Epithelial cell of esophagus (primary cell): ENCODE measurements around the gene PSMD13.
"Not testable (repeated sequence)": the region's sequence is repeated elsewhere in the genome, so short reads cannot be mapped to it uniquely, and the experiment has no call there.

Source experiments
- DNase-seq: peaks from one replicate; pipeline ENCODE4 v3.0.0; 2010; ENCODE audit warnings: low read depth
- H3K4me3 ChIP-seq: 2 replicates; pipeline ENCODE4 v1.5.1; 2011; ENCODE audit warnings: mild to moderate bottlenecking, low read length, control low read depth
- TF ChIP-seq, protein P1 (sequence below): IDR thresholded peaks from 2 replicates; pipeline ENCODE4 v1.5.1; 2011; ENCODE audit warnings: low read depth, mild to moderate bottlenecking, low read length, control low read depth, inconsistent platforms; ENCODE audit not compliant: insufficient read depth; ENCODE audit errors: missing control alignments

PSMD13 gene

GRCh38 chr11:215581-216037 lies 21.2 kb upstream of the PSMD13 start:
- TF ChIP-seq, protein P1, sequence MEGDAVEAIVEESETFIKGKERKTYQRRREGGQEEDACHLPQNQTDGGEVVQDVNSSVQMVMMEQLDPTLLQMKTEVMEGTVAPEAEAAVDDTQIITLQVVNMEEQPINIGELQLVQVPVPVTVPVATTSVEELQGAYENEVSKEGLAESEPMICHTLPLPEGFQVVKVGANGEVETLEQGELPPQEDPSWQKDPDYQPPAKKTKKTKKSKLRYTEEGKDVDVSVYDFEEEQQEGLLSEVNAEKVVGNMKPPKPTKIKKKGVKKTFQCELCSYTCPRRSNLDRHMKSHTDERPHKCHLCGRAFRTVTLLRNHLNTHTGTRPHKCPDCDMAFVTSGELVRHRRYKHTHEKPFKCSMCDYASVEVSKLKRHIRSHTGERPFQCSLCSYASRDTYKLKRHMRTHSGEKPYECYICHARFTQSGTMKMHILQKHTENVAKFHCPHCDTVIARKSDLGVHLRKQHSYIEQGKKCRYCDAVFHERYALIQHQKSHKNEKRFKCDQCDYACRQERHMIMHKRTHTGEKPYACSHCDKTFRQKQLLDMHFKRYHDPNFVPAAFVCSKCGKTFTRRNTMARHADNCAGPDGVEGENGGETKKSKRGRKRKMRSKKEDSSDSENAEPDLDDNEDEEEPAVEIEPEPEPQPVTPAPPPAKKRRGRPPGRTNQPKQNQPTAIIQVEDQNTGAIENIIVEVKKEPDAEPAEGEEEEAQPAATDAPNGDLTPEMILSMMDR, result no peak
- H3K4me3 ChIP-seq, result no peak overlapping the region
- peak; percentile 64 for DNase-seq

GRCh38 chr11:216081-216974 lies 20.4 kb upstream of the PSMD13 start:
- TF ChIP-seq, protein P1, result no peak
- DNase-seq, result no peak
- no peak overlapping the region for H3K4me3 ChIP-seq

DNA sequence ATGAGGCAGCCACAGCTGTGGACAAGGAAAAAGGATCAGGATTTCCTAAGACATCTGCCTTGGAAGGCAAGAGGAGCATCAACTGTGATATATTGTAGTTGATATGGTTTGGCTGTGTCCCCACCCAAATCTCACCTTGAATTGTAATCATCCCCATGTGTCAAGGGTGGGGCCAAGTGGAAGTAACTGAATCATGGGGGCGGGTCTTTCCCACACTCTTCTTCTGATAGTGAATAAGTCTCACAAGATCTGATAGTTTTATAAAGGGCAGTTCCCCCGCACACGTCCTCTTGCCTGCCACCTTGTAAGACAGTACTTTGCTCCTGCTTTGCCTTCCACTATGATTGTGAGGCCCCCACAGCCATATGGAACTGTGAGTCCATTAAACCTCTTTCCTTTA lies 19.1 kb upstream of the PSMD13 start:
- H3K4me3 ChIP-seq, result no peak overlapping the region
- TF ChIP-seq, protein P1, result no peak
- peak; percentile 66 for DNase-seq

DNA sequence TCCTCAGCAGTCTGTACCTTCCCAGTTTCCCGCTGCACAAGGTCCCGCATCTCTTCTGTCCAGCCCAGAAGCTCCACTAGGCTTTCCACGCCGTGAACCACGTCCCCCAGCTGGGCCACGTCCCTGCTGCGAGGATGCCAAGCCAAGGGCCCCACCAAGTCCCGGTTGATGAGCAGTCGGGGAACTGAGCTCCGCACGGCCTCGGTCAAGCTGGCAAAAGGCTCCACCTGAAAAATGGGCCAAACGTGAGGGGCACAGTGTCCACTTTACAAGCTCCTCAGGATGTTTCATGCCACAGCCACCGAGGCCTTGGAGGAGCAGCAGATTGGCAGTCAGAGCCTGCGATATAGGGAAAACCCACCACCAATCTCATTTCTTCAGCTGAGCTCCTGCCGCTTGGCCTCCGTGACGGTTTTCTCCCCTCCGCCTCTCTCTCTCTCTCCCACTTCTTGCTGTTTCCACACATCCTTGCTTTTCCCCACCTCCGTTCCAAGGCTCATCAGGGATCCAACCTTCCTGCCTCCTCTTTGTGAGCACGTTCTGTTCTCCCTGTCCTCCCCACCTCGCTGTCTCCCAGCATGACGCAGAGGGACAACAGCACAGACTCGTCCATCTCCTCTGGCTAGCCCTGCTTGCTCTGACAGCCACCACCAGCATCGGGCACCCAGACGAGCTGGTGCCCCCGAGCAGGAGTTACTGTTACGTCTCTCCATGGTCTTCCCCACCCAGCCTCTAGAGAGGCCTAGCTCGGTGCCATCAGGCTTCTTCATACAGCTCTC lies 17.8 kb upstream of the PSMD13 start:
- no peak overlapping the region for H3K4me3 ChIP-seq
- TF ChIP-seq, protein P1, result no peak
- no peak for DNase-seq

- H3K4me3 ChIP-seq, DNase-seq: not testable (repeated sequence)
Measured at GRCh38 chr11:220641-221215, 16.0 kb upstream of the PSMD13 start.

DNA sequence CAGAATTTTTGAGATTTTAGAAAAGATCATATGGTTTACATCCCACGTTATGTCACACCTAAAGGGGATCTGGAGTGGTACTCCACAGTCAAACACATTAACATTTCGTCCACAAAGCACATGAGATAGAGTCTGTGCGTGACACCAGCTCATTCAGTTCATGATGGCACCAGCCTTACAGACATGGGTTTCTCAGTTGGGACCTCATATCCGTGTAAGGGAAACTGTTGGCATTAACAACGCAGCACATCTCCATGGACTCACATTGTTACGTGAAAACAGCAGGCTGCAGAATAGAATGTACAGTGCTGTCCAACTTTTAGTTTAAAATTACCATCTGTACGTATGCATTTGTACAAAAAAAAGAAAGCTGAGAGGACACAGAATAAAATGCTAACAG lies 15.2 kb upstream of the PSMD13 start:
- H3K4me3 ChIP-seq, result no peak overlapping the region
- TF ChIP-seq, protein P1, result no peak
- no peak for DNase-seq
